Adrenal gland (tissue), 12 donors: Measurements from ENCODE around the gene CEP41. TPM values are rescaled to one million over a fixed set of nuclear protein-coding genes. Genes with fewer than 3 reads are reported as not detected.

ENCODE experiments used
- DNase-seq, 7 donors: peaks; one replicate each; pipeline ENCODE4 v3.0.0-alpha.2; 2019 to 2020
- H3K27ac ChIP-seq, 5 donors: fragments of 200-600 bp; sonication (generic) in 4 of 5; 1 replicate in 3 of 5; 2 replicates in 2 of 5; pipeline versions ENCODE4 v1.5.1 to v1.8.0; 2016 to 2020; ENCODE audit warnings: mild to moderate bottlenecking in 1 of 5
- H3K27me3 ChIP-seq: fragments of 200-600 bp; 2 replicates; pipeline ENCODE4 v1.8.0; 2021
- H3K36me3 ChIP-seq, 2 donors: fragments of 200-600 bp; replicated peaks in 1 of 2; 1 replicate in 1 of 2; 2 replicates in 1 of 2; pipeline versions ENCODE4 v1.5.1 to v1.8.0; 2018 to 2022
- H3K4me1 ChIP-seq, 2 donors: fragments of 200-600 bp; replicated peaks in 1 of 2; 1 replicate in 1 of 2; 2 replicates in 1 of 2; pipeline versions ENCODE4 v1.5.1 to v1.8.0; 2018 to 2021
- H3K4me3 ChIP-seq, 4 donors: fragments of 200-600 bp; sonication (generic) in 3 of 4; one replicate each; pipeline ENCODE4 v1.5.1; 2016 to 2018
- H3K9me3 ChIP-seq, 3 donors: fragments of 200-600 bp; sonication (generic) in 1 of 3; replicated peaks in 1 of 3; 1 replicate in 2 of 3; 2 replicates in 1 of 3; pipeline versions ENCODE4 v1.5.1 to v1.8.0; 2016 to 2021
- CTCF ChIP-seq, 6 experiments: fragments of 450-650 bp in 4 of 6; fragments of 200-600 bp in 2 of 6; sonication (generic) in 1 of 6; IDR thresholded peaks; 1 replicate in 5 of 6; 2 replicates in 1 of 6; pipeline versions ENCODE4 v1.5.1 to v1.8.0; 2016 to 2021; ENCODE audit warnings: antibody characterized with exemption in 6 of 6, mild to moderate bottlenecking in 2 of 6, moderate library complexity in 1 of 6
- POLR2A ChIP-seq, 2 donors: fragments of 450-650 bp; IDR thresholded peaks; one replicate each; pipeline ENCODE4 v1.6.1; 2017; ENCODE audit warnings: antibody characterized with exemption in 2 of 2, mild to moderate bottlenecking in 2 of 2, moderate library complexity in 1 of 2
- WGBS, 4 donors: extraction: QIAGEN DNeasy Blood & Tissue Kit in 2 of 4; methylation state at CpG; one replicate each; pipeline versions ENCODE4 v1.1.5 to v1.1.7; 2013 to 2017; 5-methylcytosine and 5-hydroxymethylcytosine counted together
- intact Hi-C, 2 donors: fragments of 100-400 bp; cut with DNase I; formaldehyde crosslinking; loops; one replicate each; pipeline versions ENCODE4 v1.14.1 to v1.15.0; 2022 to 2023
- polyA plus RNA-seq, 3 donors: library from polyadenylated mRNA; stranded (reverse); fragments of 200-250 nt in 2 of 3; fragments of 350-450 nt in 1 of 3; fragmentation: Illumina TruSeq in 1 of 3; extraction: RNeasy Lipid Tissue Mini Kit (QIAGEN cat#74804) in 1 of 3; gene quantifications; one replicate each; pipeline ENCODE4 v1.2.3, GENCODE V29; 2013 to 2014
- small RNA-seq, 2 donors: library from RNA; depleted of rRNA; stranded (forward); fragments of <200 nt; gene quantifications; one replicate each; pipeline ENCODE3, GENCODE V24; 2016
- total RNA-seq, 9 donors: library from RNA; depleted of rRNA in 4 of 9; stranded (reverse); fragments of >200 nt in 4 of 9; fragments of 120-200 nt in 1 of 9; fragmentation: NEBNext Ultra II Directional in 1 of 9; extraction: Animal tissue kit (Norgen Biotek cat#: 25700) in 1 of 9; gene quantifications; one replicate each; pipeline versions ENCODE4 v1.1.0 to v1.2.4, GENCODE V29; 2013 to 2023
- donor health status: healthy with polysubstance abuse.
- donor health status: Bipolar disorder and iron deficiency.
- donor health status: DM: yes; HTN: yes; CAD: no.
- donor health status: DM: no; HTN: no; CAD: no.
- donor health status: DM: no; HTN: no; CAD: no.
- donor health status: DM: yes; HTN: yes; CAD: no.

Gene CEP41
- total and polyA plus RNA-seq, 12 donors = 3.9 to 22.9 (median 15.4) TPM

- WGBS, 4 donors = 67 to 83% (median 71%) methylated on average over 8 of the region's 8 CpGs
- TF ChIP-seq CTCF (IDR thresholded peaks at IDR 0.05) = no peak
- TF ChIP-seq POLR2A (IDR thresholded peaks at IDR 0.05) = no peak
- no peaks in the 10 kb centered on the region for H3K27me3 ChIP-seq
- no peaks in the 10 kb centered on the region for H3K4me1 ChIP-seq
- intact Hi-C loops = no loop called here
- H3K27ac ChIP-seq = no peak overlapping the region
- H3K9me3 ChIP-seq = no peaks in the 10 kb centered on the region
- no peak for DNase-seq
- no peaks in the 10 kb centered on the region for H3K36me3 ChIP-seq
- H3K4me3 ChIP-seq = no peak overlapping the region
Observed at GRCh38 chr7:130345136-130345535, 95.7 kb downstream of the CEP41 start.

GRCh38 chr7:130344271-130344866, 96.4 kb downstream of the CEP41 start, which contains the start of gene CPA5:
Gene CPA5, plus strand, starts transcription at chr7:130344816. Its CDS starts 1,670 bp downstream, at chr7:130346486.
- H3K36me3 ChIP-seq = no peaks in the 10 kb centered on the region
- H3K9me3 ChIP-seq = no peaks in the 10 kb centered on the region
- intact Hi-C loops = no loop called here
- TF ChIP-seq CTCF (IDR thresholded peaks at IDR 0.05) (no peak), POLR2A (IDR thresholded peaks at IDR 0.05) (no peak)
- no peaks in the 10 kb centered on the region for H3K4me1 ChIP-seq
- DNase-seq = no peak
- no peak within 1 kb of the TSS for H3K27ac ChIP-seq
- no peaks in the 10 kb centered on the region for H3K27me3 ChIP-seq
- no peak within 1 kb of the TSS for H3K4me3 ChIP-seq
- 90 to 99% (median 95%) methylated on average over 5 of the region's 5 CpGs for WGBS, 4 donors

Small RNAs within 50 kb of the gene (small RNA-seq; reads per million reads assigned to genes)
- gene RF02148 (0 reads per million in 2 donors), gene RF02149 (0 reads per million in 2 donors), gene RF02150 (0 reads per million in 2 donors)

Other genes with a start within 250 kb of the CEP41 start
- 10 to 100 TPM; 23.5 to 77.1 (median 43.8) TPM for gene TMEM209, start 235.6 kb downstream of the CEP41 start, total RNA-seq
- 10 to 100 TPM in 1 of 3 donors, 1 to 10 TPM in 2; 6.0 to 35.3 (median 9.5) TPM for gene TMEM209, start 235.6 kb downstream of the CEP41 start, polyA plus RNA-seq
- gene SSMEM1, start 233.2 kb downstream of the CEP41 start, total RNA-seq = under 1 TPM in 1 of 9 donors, not detected in 8; 0.06 TPM
- under 1 TPM in 1 of 3 donors, not detected in 2; 0.13 TPM for gene SSMEM1, start 233.2 kb downstream of the CEP41 start, polyA plus RNA-seq
- gene CPA2, start 174.2 kb downstream of the CEP41 start, total RNA-seq = 1 to 10 TPM in 3 of 9 donors, under 1 TPM in 2, not detected in 4; 0.22 to 2.3 (median 1.1) TPM
- under 1 TPM; 0.15 to 0.94 (median 0.56) TPM for gene CPA2, start 174.2 kb downstream of the CEP41 start, polyA plus RNA-seq
- 10 to 100 TPM in 2 of 9 donors, 1 to 10 TPM in 4, under 1 TPM in 2, not detected in 1; 0.55 to 26.7 (median 2.3) TPM for gene CPA4, start 147.9 kb downstream of the CEP41 start, total RNA-seq
- gene CPA4, start 147.9 kb downstream of the CEP41 start, polyA plus RNA-seq = 10 to 100 TPM in 1 of 3 donors, 1 to 10 TPM in 2; 1.7 to 12.2 (median 2.4) TPM
- under 1 TPM in 2 of 9 donors, not detected in 7; 0.28 to 0.65 TPM for gene CPA5, start 96.2 kb downstream of the CEP41 start, total RNA-seq
- under 1 TPM in 2 of 3 donors, not detected in 1; 0.24 to 0.30 TPM for gene CPA5, start 96.2 kb downstream of the CEP41 start, polyA plus RNA-seq
- gene CPA1, start 60.5 kb downstream of the CEP41 start, total RNA-seq = 10 to 100 TPM in 2 of 9 donors, 1 to 10 TPM in 2, under 1 TPM in 2, not detected in 3; 0.14 to 15.0 (median 2.2) TPM
- 1 to 10 TPM in 2 of 3 donors, not detected in 1; 1.1 to 1.8 TPM for gene CPA1, start 60.5 kb downstream of the CEP41 start, polyA plus RNA-seq
- gene MEST, start 51.1 kb upstream of the CEP41 start, total RNA-seq = 100 to 1,000 TPM in 8 of 9 donors, 10 to 100 TPM in 1; 98.9 to 277 (median 155) TPM
- gene MEST, start 51.1 kb upstream of the CEP41 start, polyA plus RNA-seq = 100 to 1,000 TPM in 1 of 3 donors, 10 to 100 TPM in 2; 50.1 to 103 (median 57.5) TPM
- 10 to 100 TPM; 30.3 to 73.1 (median 42.9) TPM for gene COPG2, start 227.7 kb upstream of the CEP41 start, total RNA-seq
- 10 to 100 TPM; 12.2 to 28.6 (median 16.9) TPM for gene COPG2, start 227.7 kb upstream of the CEP41 start, polyA plus RNA-seq
- not detected for gene TSGA13, start 245.5 kb upstream of the CEP41 start, total RNA-seq
- not detected for gene TSGA13, start 245.5 kb upstream of the CEP41 start, polyA plus RNA-seq